SK-N-SH treated with all-trans-retinoic acid at 6 μM for 48 hours (cell line): Measurements from ENCODE around the gene PCK1.

ENCODE experiments used
- ATAC-seq: fragments of 200-7000 bp; cut with Tn5 transposase; 3 replicates; pipeline ENCODE4 v1.9.1; 2020; ENCODE audit warnings: mild to moderate bottlenecking, moderate library complexity
- BACH2 ChIP-seq: fragments of 250-450 bp; sonication (Bioruptor Pico); IDR thresholded peaks from 2 replicates; pipeline ENCODE4 v1.9.0; 2021; ENCODE audit warnings: mild to moderate bottlenecking, borderline replicate concordance
- CREB5 ChIP-seq: fragments of 250-450 bp; sonication (Bioruptor Pico); IDR thresholded peaks from 2 replicates; pipeline ENCODE4 v1.5.1; 2020; ENCODE audit warnings: low read depth, mild to moderate bottlenecking, moderate library complexity
- CSDC2 ChIP-seq: fragments of 250-450 bp; sonication (Bioruptor Pico); IDR thresholded peaks from 2 replicates; pipeline ENCODE4 v1.5.0; 2020; ENCODE audit warnings: mild to moderate bottlenecking, moderate library complexity
- CSRNP3 ChIP-seq: fragments of 250-450 bp; sonication (Bioruptor Pico); IDR thresholded peaks from 2 replicates; pipeline ENCODE4 v1.5.1; 2021; ENCODE audit warnings: mild to moderate bottlenecking, moderate library complexity
- ESRRG ChIP-seq: fragments of 250-450 bp; sonication (Bioruptor Pico); IDR thresholded peaks from 2 replicates; pipeline ENCODE4 v1.6.1; 2021; ENCODE audit warnings: mild to moderate bottlenecking
- GLIS3 ChIP-seq: fragments of 250-450 bp; sonication (Bioruptor Pico); IDR thresholded peaks from 2 replicates; pipeline ENCODE4 v1.5.0; 2020; ENCODE audit warnings: mild to moderate bottlenecking, moderate library complexity
- ISL1 ChIP-seq: fragments of 250-450 bp; sonication (Bioruptor Pico); IDR thresholded peaks from 2 replicates; pipeline ENCODE4 v2.1.2; 2022; ENCODE audit warnings: mild to moderate bottlenecking, moderate library complexity
- POU6F1 ChIP-seq: fragments of 250-450 bp; sonication (Bioruptor Pico); IDR thresholded peaks from 2 replicates; pipeline ENCODE4 v1.8.0; 2021; ENCODE audit warnings: low read depth, mild to moderate bottlenecking, moderate library complexity, borderline replicate concordance
- PPARA ChIP-seq: fragments of 250-450 bp; sonication (Bioruptor Pico); IDR thresholded peaks from 2 replicates; pipeline ENCODE4 v1.5.0; 2020; ENCODE audit warnings: mild to moderate bottlenecking, borderline replicate concordance
- RARB ChIP-seq: fragments of 250-450 bp; sonication (Bioruptor Pico); IDR thresholded peaks from 2 replicates; pipeline ENCODE4 v1.8.0; 2021; ENCODE audit warnings: mild to moderate bottlenecking, moderate library complexity
- SNAI2 ChIP-seq: fragments of 250-450 bp; sonication (Bioruptor Pico); IDR thresholded peaks from 2 replicates; pipeline ENCODE4 v1.5.0; 2020; ENCODE audit warnings: mild to moderate bottlenecking, moderate library complexity
- TCF4 ChIP-seq: fragments of 250-450 bp; sonication (Bioruptor Pico); IDR thresholded peaks from 2 replicates; pipeline ENCODE4 v1.8.0; 2021; ENCODE audit warnings: mild to moderate bottlenecking, moderate library complexity, borderline replicate concordance
- TOX ChIP-seq: fragments of 250-450 bp; sonication (Bioruptor Pico); IDR thresholded peaks from 2 replicates; pipeline ENCODE4 v1.8.0; 2021; ENCODE audit warnings: mild to moderate bottlenecking, moderate library complexity, borderline replicate concordance
- TSHZ2 ChIP-seq: fragments of 250-450 bp; sonication (Bioruptor Pico); IDR thresholded peaks from 2 replicates; pipeline ENCODE4 v1.5.0; 2020; ENCODE audit warnings: mild to moderate bottlenecking, moderate library complexity
- ZC3H10 ChIP-seq: fragments of 250-450 bp; sonication (Bioruptor Pico); IDR thresholded peaks from 2 replicates; pipeline ENCODE4 v1.5.1; 2021; ENCODE audit warnings: mild to moderate bottlenecking, moderate library complexity
- ZFP3 ChIP-seq: fragments of 250-450 bp; sonication (Bioruptor Pico); IDR thresholded peaks from 2 replicates; pipeline ENCODE4 v1.5.0; 2020; ENCODE audit warnings: mild to moderate bottlenecking, moderate library complexity
- ZFP30 ChIP-seq: fragments of 450-650 bp; formaldehyde crosslinking; IDR thresholded peaks from 2 replicates; pipeline ENCODE4 v1.5.0; 2022; ENCODE audit warnings: mild to moderate bottlenecking, moderate library complexity
- ZNF565 ChIP-seq: fragments of 450-650 bp; formaldehyde crosslinking; conservative IDR thresholded peaks from 2 replicates; pipeline ENCODE4 v1.5.0; 2020; ENCODE audit warnings: low read depth, mild to moderate bottlenecking, moderate library complexity
- ZNF70 ChIP-seq: fragments of 450-650 bp; formaldehyde crosslinking; IDR thresholded peaks from 2 replicates; pipeline ENCODE4 v1.5.0; 2020; ENCODE audit warnings: mild to moderate bottlenecking, moderate library complexity
- ZNF8 ChIP-seq: fragments of 450-650 bp; formaldehyde crosslinking; IDR thresholded peaks from 2 replicates; pipeline ENCODE4 v1.5.0; 2020; ENCODE audit warnings: mild to moderate bottlenecking, moderate library complexity

Gene PCK1

GRCh38 chr20:57564951-57565642 is 4.2 kb downstream of the PCK1 start:
- TF ChIP-seq RARB (CRISPR knock-in tag) (no peak), CREB5 (CRISPR knock-in tag) (no peak), TOX (no peak), ZFP30 (no peak), ZNF565 (CRISPR knock-in tag) (no peak), BACH2 (CRISPR knock-in tag) (no peak), ESRRG (CRISPR knock-in tag) (no peak), ISL1 (no peak), GLIS3 (CRISPR knock-in tag) (no peak), ZNF70 (CRISPR knock-in tag) (no peak), CSDC2 (no peak), CSRNP3 (CRISPR knock-in tag) (no peak), ZNF8 (CRISPR knock-in tag) (no peak), SNAI2 (no peak), TCF4 (CRISPR knock-in tag) (no peak), ZFP3 (no peak), ZC3H10 (CRISPR knock-in tag) (no peak)
- no peak for ATAC-seq

- TF ChIP-seq PPARA (CRISPR knock-in tag) (no peak), CSRNP3 (CRISPR knock-in tag) (no peak), ZFP3 (no peak), TCF4 (CRISPR knock-in tag) (no peak), ZNF8 (CRISPR knock-in tag) (no peak), ESRRG (CRISPR knock-in tag) (no peak), POU6F1 (CRISPR knock-in tag) (no peak), CSDC2 (no peak), ZNF70 (CRISPR knock-in tag) (no peak), RARB (CRISPR knock-in tag) (no peak), ISL1 (no peak), TOX (no peak), GLIS3 (CRISPR knock-in tag) (no peak), ZFP30 (no peak), TSHZ2 (CRISPR knock-in tag) (no peak), BACH2 (CRISPR knock-in tag) (no peak), CREB5 (CRISPR knock-in tag) (no peak), ZC3H10 (CRISPR knock-in tag) (no peak)
- no peak for ATAC-seq
Measured at GRCh38 chr20:57566399-57566798, 5.5 kb downstream of the PCK1 start.
